ENCODE results near the gene SERPINA4. TPM values are rescaled to one million over a fixed set of nuclear protein-coding genes. Genes with fewer than 3 reads are reported as not detected.

Gene SERPINA4
- polyA plus RNA-seq (ENCODE audit: insufficient read length in 4 of 4), result 1 to 10 TPM; 1.3 to 1.7 (median 1.4) TPM

GRCh38 chr14:94560751-94561655 is at the start of gene SERPINA4:
Gene SERPINA4 (plus strand): TSS chr14:94561442. CDS start chr14:94563483, 2,041 bp downstream.
- no peak for DNase-seq (ENCODE audit: low read depth in 4 of 4, low spot score in 3 of 4)

GRCh38 chr14:94514351-94514750 is 46.9 kb upstream of the SERPINA4 start:
- DNase-seq (ENCODE audit: low read depth in 4 of 4, low spot score in 3 of 4), result no peak

DNA sequence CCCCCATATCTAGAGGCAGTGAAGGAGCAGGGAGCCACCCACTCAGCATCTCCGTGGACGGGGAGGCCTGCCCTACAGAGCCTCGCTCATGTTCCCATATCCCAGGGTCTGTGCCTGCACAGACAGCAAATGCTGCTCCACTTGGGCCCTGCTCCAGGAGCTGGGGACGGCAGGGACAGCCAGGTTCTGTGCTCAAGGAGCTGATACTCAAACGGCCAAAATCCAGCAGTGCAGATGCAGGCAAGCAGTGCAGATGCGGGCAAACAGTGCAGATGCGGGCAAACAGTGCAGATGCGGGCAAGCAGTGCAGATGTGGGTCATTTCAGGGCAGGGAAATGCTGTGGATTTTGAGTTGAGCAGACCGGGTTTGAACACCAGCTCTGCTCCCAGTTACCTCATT is 45.8 kb upstream of the SERPINA4 start:
- DNase-seq (ENCODE audit: low read depth in 4 of 4, low spot score in 3 of 4), result no peak

DNA sequence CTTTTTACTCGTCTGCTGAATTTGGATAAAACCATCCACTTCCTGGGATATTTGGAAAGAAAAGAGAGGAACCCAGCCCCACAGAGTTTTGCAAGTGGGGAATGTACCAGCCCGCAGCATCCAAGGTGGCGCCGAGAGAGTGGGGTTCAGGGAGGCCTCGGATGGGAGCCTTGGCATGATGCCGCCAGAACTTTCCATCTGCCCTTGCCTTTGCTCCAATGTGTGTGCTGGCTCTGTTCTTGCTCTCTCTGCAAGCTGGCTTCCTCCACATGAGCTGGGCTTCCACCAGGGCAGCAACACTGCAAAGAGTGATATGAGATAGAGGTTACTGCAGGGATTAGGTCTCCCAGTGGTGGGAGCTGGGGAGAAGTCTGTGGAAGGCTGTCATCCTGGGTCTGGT is 45.4 kb upstream of the SERPINA4 start:
- DNase-seq (ENCODE audit: low read depth in 4 of 4, low spot score in 3 of 4), result no peak

GRCh38 chr14:94517248-94517640 is 44.0 kb upstream of the SERPINA4 start:
- DNase-seq (ENCODE audit: low read depth in 4 of 4, low spot score in 3 of 4), result no peak

DNA sequence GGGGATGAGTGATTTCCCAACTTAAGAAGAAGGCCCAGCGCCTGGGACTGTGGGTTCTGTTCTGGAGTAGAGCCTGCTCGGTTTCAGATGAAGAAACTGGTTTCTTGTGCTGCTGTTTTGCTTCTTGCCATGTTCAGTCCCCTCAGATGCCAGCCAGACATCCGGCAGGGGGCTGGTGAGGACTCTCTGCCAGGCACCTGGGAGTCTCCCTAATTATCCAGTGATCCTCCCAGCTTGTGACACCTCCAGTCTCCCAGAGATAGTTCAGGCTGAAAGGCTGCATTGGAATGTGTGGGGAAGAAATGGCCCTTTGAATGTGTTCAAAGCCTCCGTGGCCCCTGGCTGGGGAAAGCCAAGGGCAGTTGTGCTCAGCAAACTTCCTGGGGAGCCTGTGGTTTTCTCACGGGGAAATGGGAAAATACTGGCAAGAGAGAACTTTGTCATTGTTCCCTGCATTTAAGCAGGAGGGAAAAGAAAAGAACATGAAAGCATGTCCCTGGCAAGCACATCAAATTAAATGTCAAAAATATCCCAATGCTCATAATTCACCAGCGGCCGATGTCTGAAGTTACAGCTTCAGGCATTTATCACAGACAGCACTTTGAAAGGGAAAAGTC is 43.5 kb upstream of the SERPINA4 start:
- DNase-seq (ENCODE audit: low read depth in 4 of 4, low spot score in 3 of 4), result no peak

DNA sequence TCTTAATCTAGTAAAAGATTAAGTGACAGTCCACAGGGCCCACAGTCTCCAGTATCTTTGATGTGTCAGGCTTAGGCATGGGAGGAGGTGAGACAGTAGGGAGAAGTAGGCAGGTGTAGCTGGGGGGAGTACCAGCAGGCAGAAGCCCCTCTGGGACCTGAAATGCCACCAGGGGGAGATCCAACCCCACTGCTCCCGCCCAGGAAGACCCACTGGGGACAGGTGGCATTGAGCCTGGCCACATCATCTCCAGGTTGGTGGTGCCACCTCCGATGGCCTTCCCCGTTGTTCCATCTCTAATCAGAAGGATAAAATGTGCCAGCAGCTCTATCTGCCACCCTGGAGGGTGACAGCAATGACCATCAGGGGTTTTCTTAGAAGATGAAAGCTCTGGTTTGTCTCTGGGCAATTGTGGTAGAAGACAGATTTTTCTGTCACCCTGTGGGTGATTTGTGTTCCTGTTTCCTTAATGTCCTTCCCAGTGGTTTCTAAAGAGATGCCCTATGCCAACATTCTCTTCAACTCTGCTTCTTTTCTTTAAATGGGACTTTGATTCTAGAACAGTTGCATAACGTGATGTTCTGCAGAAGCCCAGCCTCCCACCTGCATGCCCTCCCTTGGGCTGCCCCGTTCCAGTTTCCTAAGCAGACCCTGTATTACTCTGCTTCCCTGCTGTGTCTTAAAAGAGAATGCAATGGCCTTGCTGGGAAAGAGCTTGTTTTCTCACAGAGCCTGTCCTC is 39.7 kb upstream of the SERPINA4 start:
- no peak for DNase-seq (ENCODE audit: low read depth in 4 of 4, low spot score in 3 of 4)

- DNase-seq (ENCODE audit: low read depth in 4 of 4, low spot score in 3 of 4), result no peak
Measured at GRCh38 chr14:94522115-94522724, 39.0 kb upstream of the SERPINA4 start.

GRCh38 chr14:94523265-94523664 is 38.0 kb upstream of the SERPINA4 start:
- no peak for DNase-seq (ENCODE audit: low read depth in 4 of 4, low spot score in 3 of 4)

DNA sequence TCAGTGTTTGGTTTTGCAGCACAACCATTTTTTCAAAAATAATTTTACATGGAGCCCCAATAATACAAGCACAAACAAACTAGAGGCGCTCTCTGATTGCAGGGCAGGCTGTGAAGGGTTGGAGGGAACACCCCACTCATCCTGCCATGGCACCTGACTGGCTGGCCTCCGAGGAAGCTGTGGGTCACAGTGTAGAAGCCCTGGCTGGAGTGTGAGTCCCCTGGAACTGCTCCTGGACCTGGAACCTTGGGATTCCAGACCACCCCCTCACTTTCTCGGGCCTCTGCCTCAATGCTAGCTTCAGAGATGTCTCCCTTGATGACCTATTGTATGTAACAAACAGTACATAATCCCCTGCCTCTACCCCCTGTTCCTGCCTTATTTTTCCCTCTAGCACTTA is 37.1 kb upstream of the SERPINA4 start:
- DNase-seq (ENCODE audit: low read depth in 4 of 4, low spot score in 3 of 4), result no peak

- no peak for DNase-seq (ENCODE audit: low read depth in 4 of 4, low spot score in 3 of 4)
Measured at GRCh38 chr14:94531187-94531586, 30.1 kb upstream of the SERPINA4 start.

DNA sequence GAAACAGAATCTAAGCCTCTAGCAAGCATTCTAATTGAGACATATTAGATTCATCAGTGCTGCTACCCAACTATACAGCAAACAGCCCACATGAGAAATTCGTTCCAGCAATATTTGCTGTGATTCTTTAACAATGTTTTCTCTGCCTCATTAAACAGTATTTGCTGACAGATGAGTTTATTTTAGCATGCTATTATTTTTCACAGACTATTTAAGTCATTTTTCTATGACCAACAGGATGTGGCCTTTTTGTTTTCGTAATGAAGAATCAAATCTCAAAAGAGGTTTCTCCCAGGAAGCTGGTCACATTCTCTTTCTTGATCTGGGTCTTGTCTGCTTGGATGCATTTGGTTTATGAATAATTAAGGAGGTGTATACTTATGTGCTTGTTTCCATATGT is 28.8 kb upstream of the SERPINA4 start:
- DNase-seq (ENCODE audit: low read depth in 4 of 4, low spot score in 3 of 4), result no peak

DNA sequence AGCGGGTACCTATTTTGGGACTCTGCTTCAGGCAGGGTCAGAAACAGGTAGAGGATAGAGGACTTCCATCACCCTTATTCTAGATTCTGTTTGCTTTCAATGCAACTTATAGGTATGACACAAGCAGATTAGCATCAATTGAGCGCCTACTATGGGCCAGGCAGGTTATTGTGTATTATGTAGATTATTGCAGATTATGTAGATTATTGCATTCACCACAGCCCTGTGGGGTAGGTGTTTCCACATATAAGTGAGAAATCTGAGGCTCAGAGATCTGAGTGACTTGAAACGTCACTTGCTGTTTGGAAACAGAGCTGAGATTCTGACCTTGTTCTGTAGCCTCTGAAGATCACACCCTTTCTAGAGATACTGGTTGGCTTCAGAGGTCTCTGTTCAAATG is 25.7 kb upstream of the SERPINA4 start:
- DNase-seq (ENCODE audit: low read depth in 4 of 4, low spot score in 3 of 4), result no peak

GRCh38 chr14:94536836-94537235 is 24.4 kb upstream of the SERPINA4 start:
- DNase-seq (ENCODE audit: low read depth in 4 of 4, low spot score in 3 of 4), result no peak

GRCh38 chr14:94538070-94538740 is 23.0 kb upstream of the SERPINA4 start:
- DNase-seq (ENCODE audit: low read depth in 4 of 4, low spot score in 3 of 4), result no peak

DNA sequence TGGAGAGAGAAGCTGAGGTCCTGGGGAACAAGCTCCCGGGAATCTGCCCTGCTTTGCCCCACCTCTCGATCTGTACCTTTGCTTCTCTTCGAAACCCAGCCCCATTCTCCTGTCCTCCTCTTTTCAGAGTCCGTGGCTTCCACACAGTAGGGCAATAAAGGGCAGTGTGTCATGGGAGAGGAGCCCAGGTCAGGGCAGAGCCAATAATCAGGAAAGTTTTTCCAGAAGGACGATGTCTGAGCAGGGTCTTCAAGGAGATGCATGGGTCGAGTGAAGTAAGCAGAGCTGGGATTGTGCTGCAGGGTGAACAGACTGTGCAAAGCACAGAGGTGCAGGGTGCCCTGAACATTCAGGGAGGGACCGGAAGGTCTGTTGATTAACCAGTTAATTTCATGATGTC is 22.1 kb upstream of the SERPINA4 start:
- no peak for DNase-seq (ENCODE audit: low read depth in 4 of 4, low spot score in 3 of 4)

DNA sequence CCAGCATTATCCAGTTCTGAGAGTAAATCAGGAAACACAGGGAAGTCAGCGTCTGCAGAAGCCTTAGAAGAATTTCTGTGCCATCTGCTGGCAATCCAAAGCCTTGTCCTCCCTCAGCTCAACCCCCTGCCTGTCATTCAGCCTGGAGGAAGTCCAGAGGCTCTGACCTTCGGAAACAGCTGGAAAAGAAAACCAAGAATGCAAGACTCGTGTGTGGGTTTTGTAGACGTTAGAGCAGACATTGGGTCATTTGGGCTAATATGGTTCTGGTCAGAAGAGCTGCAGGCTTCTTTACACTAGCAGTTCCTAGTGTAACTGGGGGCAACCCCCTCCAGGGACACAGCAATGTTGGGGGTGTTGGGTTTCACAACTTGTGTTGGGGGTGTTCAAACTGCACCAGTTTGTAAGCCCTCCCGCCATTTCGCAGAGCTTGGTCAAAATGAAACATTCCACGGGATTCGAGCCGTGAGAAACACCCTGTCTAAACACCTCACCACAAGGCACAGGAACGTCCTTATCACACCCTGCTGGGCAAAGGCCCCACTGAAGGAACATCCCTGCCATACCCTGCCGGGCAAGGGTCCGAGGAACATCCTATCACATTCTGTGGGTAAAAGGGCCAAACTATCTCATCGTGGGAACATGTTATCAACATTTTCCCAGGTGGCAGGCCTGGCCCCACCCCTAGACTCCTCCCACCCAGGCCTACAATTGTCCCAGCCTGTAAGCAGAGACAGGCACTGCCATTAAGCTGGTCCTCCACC is 21.0 kb upstream of the SERPINA4 start:
- DNase-seq (ENCODE audit: low read depth in 4 of 4, low spot score in 3 of 4), result peak in 2 of 4 donors; percentile 7 to 18

- no peak for DNase-seq (ENCODE audit: low read depth in 4 of 4, low spot score in 3 of 4)
Measured at GRCh38 chr14:94541234-94541975, 19.8 kb upstream of the SERPINA4 start.
